Mononuclear cell (primary cell): ENCODE measurements around the gene MUC5B. TPM values are rescaled to one million over a fixed set of nuclear protein-coding genes. Genes with fewer than 3 reads are reported as not detected.

Source experiments
- H3K27me3 ChIP-seq: 2 replicates; pipeline ENCODE4 v1.6.0; 2011; ENCODE audit warnings: low read length, control low read depth; ENCODE audit not compliant: insufficient read depth
- H3K4me1 ChIP-seq: 2 replicates; pipeline ENCODE4 v1.5.1; 2011; ENCODE audit warnings: mild to moderate bottlenecking, low read length, control low read depth; ENCODE audit not compliant: insufficient read depth
- H3K4me3 ChIP-seq: 2 replicates; pipeline ENCODE4 v1.5.1; 2011; ENCODE audit warnings: mild to moderate bottlenecking, low read length, moderate library complexity
- H3K9me3 ChIP-seq: 2 replicates; pipeline ENCODE4 v1.5.1; 2011; ENCODE audit warnings: low read depth, mild to moderate bottlenecking, control low read depth, low read length
- total RNA-seq: library from RNA; depleted of rRNA; stranded (reverse); fragments of >200 nt; gene quantifications from one replicate; pipeline ENCODE4 v1.2.3, GENCODE V29; 2012

The MUC5B gene
- total RNA-seq, 1 donor, result under 0.01 TPM

DNA sequence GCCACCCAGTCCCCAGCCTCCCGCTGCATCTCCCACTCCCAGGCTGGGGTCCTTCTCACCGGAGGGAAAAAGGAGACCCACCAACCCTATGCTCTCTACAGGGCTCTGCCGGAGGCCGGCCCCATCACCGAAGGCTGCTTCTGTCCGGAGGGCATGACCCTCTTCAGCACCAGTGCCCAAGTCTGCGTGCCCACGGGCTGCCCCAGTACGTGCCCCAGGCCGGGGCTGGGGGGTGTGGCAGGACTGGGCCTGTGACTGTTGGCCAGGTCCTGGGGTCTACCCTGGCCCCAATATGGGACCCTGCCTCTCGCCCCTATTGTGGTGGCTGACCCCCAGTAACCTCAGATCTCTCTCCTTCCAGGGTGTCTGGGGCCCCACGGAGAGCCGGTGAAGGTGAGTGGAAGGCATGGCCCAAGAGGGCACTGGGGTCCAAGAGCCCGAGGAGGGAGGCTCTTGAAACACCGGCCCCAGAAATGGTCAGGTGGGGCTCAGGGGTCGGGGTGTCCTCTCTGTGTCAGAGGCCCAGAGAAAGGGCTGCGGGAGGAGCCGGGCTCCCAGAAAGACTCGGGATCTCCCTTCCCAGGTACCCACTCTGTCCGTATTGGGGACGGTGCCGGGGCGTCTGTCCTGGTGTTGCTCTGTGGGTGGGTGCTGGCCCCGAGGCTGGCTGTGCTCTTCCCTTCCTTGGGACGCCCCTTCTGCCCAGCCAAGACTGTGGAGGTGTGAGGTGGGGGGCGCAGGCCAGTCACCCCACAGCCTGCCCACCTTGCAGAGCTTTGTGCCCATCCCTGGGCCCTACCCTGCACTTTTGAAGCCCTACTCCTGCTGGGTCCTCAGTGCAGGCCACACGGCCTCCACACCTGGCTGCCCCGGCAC is 26.1 kb upstream of the MUC5B start:
- Histone ChIP-seq H3K4me3 (no peak overlapping the region), H3K9me3 (no peaks in the 10 kb centered on the region), H3K27me3 (no peaks in the 10 kb centered on the region), H3K4me1 (no peaks in the 10 kb centered on the region)

DNA sequence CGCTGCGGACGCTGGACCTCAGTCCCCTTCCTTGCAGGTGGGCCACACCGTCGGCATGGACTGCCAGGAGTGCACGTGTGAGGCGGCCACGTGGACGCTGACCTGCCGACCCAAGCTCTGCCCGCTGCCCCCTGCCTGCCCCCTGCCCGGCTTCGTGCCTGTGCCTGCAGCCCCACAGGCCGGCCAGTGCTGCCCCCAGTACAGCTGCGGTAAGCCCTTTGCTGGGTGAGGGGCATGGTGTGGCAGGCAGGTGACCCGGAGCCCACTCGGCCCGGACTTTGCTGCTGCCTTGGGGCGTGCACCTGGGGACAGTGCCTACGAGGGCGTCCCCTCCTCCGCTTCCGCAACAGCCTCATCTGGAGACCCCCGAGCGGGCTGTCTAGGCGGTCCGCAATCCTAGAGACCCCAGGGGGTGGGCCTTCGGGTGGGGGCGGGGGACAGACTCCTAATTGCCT is 25.4 kb upstream of the MUC5B start:
- Histone ChIP-seq H3K4me3 (no peak overlapping the region), H3K27me3 (no peaks in the 10 kb centered on the region), H3K9me3 (no peaks in the 10 kb centered on the region), H3K4me1 (no peaks in the 10 kb centered on the region)

DNA sequence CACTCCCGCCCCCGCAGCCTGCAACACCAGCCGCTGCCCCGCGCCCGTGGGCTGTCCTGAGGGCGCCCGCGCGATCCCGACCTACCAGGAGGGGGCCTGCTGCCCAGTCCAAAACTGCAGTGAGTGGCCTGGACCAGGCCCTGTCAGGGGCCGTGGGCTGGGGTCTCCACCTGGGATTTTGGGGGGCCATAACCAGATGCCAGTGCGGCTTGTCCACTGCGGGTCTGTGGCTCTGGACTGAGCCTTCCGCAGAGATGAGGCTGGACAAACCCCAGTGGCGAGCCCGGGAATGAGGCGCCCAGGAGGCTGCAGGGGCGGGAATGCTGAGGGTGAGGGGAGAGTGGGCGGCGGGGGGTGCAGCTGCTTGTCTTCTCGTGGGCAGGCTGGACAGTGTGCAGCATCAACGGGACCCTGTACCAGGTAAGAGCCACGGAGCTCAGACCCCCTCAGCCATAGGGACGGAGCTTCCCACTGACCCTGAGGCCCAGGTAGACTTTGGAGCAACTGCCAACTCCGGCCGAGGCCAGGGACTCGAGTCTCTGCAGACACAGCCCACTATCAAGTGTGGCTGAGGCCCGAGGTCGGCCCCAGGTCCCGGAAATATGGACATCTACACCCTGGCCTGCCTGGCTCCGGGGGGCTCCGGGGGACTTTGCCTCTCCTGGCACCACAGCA is 24.8 kb upstream of the MUC5B start:
- H3K9me3 ChIP-seq, result no peaks in the 10 kb centered on the region
- no peaks in the 10 kb centered on the region for H3K27me3 ChIP-seq
- H3K4me1 ChIP-seq, result no peaks in the 10 kb centered on the region
- no peak overlapping the region for H3K4me3 ChIP-seq

DNA sequence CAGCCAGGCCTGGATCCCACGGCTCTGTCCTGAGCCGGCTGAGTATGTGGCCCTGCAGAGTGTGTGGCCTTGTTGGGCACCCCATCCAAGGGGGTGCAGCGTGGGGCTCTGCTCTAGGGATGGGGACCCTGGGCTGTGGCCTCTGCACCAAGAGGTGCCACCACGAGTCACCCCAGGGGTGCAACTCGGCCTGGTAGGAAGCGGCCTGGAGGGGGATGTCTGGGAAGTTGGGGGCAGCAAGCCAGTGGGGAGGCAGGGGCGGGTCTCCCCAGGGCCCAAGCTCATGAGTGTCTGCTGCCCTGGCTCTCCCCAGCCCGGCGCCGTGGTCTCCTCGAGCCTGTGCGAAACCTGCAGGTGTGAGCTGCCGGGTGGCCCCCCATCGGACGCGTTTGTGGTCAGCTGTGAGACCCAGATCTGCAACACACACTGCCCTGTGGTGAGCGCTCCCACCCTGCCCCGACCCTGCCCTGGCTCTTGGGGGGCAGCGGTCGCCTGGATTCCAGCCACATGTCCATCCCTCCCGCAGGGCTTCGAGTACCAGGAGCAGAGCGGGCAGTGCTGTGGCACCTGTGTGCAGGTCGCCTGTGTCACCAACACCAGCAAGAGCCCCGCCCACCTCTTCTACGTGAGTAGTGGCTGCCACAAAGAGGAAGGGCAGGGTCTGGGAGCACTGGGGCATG is 24.2 kb upstream of the MUC5B start:
- Histone ChIP-seq H3K4me1 (no peaks in the 10 kb centered on the region), H3K27me3 (no peaks in the 10 kb centered on the region), H3K9me3 (no peaks in the 10 kb centered on the region), H3K4me3 (no peak overlapping the region)

DNA sequence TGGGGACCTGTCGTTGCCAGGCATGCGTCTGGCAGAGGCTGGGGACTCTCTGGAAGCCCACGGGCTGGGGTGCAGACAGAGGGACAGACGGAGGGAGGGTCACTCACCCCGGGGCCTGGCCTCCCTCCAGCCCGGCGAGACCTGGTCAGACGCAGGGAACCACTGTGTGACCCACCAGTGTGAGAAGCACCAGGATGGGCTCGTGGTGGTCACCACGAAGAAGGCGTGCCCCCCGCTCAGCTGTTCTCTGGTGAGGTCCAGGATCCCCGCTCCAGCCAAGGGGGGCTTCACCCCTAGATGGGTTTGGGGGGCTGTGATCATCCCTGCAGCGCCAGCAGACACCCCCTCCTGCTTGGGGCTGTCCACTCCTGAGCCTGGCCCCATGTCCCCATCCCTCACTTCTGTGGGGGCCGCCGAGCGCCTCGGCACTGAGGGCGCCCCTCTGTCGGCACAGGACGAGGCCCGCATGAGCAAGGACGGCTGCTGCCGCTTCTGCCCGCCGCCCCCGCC is 23.6 kb upstream of the MUC5B start:
- no peaks in the 10 kb centered on the region for H3K9me3 ChIP-seq
- no peaks in the 10 kb centered on the region for H3K4me1 ChIP-seq
- H3K27me3 ChIP-seq, result no peaks in the 10 kb centered on the region
- no peak overlapping the region for H3K4me3 ChIP-seq

DNA sequence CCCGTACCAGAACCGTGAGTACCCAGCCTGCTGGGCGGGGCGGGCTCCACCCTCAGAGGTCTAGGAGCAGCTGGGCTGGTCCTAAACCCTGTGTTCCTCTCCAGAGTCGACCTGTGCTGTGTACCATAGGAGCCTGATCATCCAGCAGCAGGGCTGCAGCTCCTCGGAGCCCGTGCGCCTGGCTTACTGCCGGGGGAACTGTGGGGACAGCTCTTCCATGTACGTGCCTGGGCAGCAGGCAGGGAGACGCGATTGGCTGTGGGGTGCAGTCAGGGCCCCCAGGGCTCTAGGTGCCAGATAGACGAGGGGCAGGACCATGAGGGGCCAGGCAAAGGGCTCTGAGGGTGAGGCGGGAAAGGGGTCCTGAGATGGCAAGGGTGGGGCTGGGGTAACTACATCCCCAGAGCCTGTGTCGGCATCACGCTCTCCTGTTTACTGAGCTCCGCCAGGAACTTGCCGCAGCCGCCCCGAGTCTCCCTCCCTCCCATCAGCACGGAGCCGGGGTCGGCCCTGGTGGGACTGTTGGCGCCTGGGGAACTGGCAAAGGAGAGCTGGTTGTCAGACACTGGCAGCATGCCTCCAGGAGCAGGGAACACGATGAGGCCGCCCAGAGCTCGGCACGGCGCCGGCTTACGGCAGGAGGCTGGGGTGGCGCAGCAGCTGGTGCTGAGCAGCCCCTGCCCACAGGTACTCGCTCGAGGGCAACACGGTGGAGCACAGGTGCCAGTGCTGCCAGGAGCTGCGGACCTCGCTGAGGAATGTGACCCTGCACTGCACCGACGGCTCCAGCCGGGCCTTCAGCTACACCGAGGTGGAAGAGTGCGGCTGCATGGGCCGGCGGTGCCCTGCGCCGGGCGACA is 22.9 kb upstream of the MUC5B start:
- no peaks in the 10 kb centered on the region for H3K9me3 ChIP-seq
- no peaks in the 10 kb centered on the region for H3K4me1 ChIP-seq
- H3K27me3 ChIP-seq, result no peaks in the 10 kb centered on the region
- H3K4me3 ChIP-seq, result no peak overlapping the region

DNA sequence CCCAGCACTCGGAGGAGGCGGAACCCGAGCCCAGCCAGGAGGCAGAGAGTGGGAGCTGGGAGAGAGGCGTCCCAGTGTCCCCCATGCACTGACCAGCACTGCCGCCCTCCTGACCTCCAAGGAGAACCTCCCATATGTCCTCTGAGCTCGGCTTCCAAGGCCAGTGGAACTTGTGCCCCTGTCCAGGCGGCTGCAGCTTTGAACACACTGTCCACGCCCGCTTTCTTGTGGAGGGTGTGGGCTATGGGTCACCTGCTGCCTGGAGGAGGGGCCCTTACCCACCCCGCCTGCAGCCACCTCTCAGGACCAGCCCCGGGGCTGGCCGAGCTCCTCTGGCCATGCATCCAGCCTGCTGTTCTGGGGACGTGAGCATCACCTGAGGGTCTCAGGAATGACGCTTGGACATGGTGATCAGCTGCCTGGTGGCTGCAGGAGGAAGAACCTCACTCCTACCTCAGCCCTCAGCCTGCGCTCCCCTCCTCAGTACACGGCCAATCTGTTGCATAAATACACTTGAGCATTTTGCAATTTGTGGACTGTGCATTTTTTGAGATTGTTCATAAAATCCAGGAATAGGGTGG is 22.2 kb upstream of the MUC5B start:
- Histone ChIP-seq H3K27me3 (no peaks in the 10 kb centered on the region), H3K9me3 (no peaks in the 10 kb centered on the region), H3K4me1 (no peaks in the 10 kb centered on the region), H3K4me3 (no peak overlapping the region)

DNA sequence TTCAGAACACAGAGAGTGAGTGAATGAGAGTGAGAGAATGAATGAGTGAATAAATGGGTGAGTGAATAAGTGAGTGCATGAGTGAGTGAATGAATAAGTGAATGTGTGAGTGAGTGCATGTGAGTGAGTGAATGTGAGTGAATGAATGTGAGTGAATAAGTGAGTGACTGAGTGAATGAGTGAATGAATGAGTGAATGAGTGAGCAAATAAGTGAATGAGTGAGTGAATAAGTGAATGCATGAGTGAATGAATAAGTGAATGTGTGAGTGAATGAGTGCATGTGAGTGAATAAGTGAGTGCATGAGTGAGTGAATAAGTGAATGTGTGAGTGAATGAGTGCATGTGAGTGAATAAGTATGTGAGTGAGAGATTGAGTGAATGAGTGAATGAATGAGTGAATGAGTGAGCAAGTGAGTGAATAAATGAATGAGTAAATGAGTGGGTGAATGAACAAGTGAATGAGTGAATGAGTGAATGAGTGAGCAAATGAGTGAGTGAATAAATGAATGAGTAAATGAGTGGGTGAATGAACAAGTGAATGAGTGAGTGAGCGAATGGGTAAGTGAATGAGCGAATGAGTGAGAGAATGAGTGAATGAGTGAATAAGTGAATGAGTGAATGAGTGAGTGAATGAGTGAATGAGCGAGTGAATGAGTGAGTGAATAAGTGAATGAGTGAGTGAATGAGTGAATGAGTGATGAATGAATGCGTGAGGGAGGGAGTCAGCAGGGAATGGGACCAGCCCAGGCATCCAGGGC is 21.3 kb upstream of the MUC5B start:
- H3K4me3 ChIP-seq, result no peak overlapping the region
- H3K9me3 ChIP-seq, result no peaks in the 10 kb centered on the region
- no peaks in the 10 kb centered on the region for H3K27me3 ChIP-seq
- H3K4me1 ChIP-seq, result no peaks in the 10 kb centered on the region

DNA sequence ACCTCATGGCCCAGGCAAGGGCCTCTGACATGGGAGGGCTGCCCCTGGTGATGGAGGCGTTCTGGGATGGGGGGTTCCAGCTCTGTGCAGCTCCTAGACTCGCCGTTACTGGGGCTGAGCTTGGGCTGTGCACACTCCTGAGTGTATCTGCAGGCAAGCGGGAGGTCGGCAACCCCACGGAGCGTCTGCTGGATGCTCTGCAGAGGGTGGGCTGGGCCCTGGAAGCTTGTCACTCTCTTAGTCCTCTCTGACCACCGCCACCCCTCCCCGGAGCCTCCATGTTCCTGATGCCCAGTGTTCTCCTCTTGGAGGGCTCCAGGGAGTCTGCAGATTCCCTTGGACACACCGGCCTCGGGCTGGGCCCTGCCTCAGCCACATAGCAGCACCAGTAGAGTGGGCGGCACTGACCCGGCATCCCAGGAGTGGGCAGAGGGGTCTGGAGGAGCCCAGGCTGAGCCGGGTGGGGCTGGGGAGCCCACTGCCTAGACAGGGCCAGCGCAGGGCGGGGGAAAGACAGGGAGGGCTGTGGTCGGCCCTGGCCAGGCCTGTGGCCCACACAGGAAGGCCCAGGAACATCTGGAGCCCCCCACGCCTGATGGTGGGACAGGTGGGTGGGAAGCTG is 20.6 kb upstream of the MUC5B start:
- Histone ChIP-seq H3K4me1 (no peaks in the 10 kb centered on the region), H3K4me3 (no peak overlapping the region), H3K27me3 (no peaks in the 10 kb centered on the region), H3K9me3 (no peaks in the 10 kb centered on the region)

DNA sequence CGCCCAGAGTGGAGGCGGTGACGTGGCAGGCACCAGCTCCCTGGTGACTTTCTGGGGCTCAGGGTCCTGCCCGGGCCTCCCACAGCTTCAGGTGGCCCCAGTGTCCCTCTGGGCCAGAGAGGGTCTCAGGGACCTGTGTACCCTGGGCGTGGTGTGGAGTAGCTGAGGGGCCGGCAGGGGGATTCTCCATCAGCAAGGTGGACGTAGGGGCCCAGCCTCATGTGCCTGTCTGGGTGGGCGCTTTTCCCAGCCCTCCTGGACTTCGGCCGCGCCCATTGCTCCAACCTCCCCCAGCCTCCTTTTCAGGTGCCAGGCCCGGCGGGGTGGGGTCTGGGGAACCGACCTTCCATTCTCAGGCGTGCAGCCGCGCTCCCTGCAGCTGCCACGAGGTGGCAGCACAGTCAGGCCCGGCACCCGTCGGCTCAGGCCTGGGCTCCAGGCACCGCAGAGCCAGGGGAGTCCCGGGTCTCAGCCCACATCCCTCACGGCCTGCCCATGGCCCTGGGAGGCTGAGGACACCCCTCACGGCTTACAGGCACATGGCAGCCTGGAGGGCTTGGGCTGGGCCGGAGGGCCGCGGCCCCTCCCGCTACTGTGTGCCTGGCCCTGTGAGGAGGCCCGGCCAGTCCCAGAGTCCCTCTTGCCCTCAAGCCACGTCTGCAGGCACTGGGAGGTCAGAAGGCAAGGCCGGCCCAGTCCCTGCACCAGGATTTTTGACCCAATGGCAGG is 19.9 kb upstream of the MUC5B start:
- Histone ChIP-seq H3K4me3 (no peak overlapping the region), H3K4me1 (no peaks in the 10 kb centered on the region), H3K9me3 (no peaks in the 10 kb centered on the region), H3K27me3 (no peaks in the 10 kb centered on the region)

DNA sequence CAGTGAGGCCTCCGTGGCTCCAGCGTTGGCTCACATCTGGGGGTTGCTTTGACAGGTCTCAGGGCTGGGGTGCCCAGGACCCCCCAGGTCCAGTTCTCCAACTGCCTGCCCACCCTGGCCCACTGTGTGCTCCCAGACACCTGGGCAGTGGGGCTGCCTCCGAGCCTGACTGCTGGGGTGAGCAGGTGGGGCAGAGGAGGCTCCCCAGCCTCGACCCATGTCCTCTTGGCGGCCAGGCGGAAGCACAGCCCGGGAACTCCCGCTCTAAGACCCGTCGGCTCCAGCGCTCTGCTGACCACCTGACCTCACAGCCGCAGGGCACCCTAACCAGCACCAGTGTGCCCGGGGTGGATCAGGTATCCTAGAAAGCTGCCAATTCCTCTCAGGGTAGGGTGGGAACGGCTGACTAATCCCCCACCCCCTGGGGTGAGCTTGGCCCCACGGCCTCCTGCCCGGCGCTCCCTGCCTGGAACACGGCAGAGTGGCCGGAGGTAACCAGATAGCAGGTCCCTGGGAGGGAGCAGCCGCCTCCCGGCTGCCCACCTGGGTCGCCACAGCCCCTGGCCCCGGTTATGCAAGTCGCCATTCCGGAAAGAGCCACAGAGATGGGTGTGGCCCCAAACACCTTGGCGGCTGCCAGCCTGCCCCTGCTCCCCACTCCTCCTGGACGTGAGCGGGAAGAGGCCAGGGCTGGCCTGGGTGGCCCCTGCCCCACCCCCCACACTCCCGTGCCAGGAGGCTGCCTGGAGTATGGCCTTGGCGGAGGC is 19.2 kb upstream of the MUC5B start:
- Histone ChIP-seq H3K4me1 (no peaks in the 10 kb centered on the region), H3K9me3 (no peaks in the 10 kb centered on the region), H3K4me3 (no peak overlapping the region), H3K27me3 (no peaks in the 10 kb centered on the region)

DNA sequence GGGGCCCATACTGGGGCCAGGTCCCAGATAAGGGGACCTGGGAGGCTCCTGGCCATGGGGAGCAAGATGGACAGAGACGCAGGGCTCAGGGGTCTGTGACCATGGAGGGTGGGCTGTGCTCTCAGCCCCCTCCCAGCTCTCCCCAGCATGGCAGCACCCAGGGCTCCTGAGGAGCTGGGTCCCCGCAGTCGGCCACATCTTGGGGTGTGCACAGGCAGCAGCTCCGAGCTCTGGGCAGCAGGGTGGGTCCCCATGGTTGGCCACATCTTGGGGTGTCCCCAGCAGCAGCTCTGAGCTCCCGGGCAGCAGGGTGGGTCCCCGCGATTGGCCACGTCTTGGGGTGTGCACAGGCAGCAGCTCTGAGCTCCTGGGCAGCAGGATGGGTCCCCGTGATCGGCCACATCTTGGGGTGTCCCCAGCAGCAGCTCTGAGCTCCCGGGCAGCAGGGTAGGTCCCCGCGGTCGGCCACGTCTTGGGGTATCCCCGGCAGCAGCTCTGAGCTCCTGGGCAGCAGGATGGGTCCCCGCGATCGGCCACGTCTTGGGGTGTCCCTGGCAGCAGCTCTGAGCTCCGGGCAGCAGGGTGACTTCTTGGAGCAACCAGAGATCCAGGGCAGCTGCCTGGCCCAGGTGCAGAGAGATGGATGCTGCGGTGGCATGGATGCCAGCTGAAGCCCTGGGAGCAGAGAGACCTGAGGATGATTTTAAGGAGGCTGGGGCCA is 18.3 kb upstream of the MUC5B start:
- Histone ChIP-seq H3K9me3 (no peaks in the 10 kb centered on the region), H3K27me3 (no peaks in the 10 kb centered on the region), H3K4me3 (no peak overlapping the region), H3K4me1 (no peaks in the 10 kb centered on the region)
